ENCODE results near the gene UBL3. TPM values are rescaled to one million over a fixed set of nuclear protein-coding genes. Genes with fewer than 3 reads are reported as not detected.
A peak's percentile ranks its signal among the peaks of the same experiment; 100 is the strongest.

The UBL3 gene
- total and polyA plus RNA-seq, 10 of the 15 experiments (the other 5 are each of a cell fraction or from before 2014, with no cell fraction given): 5.5 to 13.7 (median 10.6) TPM

- POLR2A ChIA-PET: interaction anchor here (0.6 kb wide), 1 partner anchor 850 kb away, joined by 4 read pairs; no protein-coding TSS in a partner anchor
- no peaks in the 10 kb centered on the region for H3K36me3 ChIP-seq (ENCODE audit: control insufficient read depth in 2 of 2, insufficient read depth in 2 of 2, low read length in 1 of 2)
- RAD21 ChIA-PET (ENCODE audit: unreplicated experiment): interaction anchor here (0.9 to 2.1 kb wide), 3 partner anchors 21 to 359 kb away, joined by 3 to 5 read pairs (median 3); no protein-coding TSS in a partner anchor
- FAIRE-seq: no peak
- H3K4me1 ChIP-seq (ENCODE audit: control insufficient read depth, insufficient read depth, low read length): no peaks in the 10 kb centered on the region
- SMC1A ChIA-PET (ENCODE audit: uncharacterized antibody, unreplicated experiment): interaction anchor here (1.4 to 1.8 kb wide), 2 partner anchors 10 to 13 kb away, joined by 4 to 5 read pairs; no protein-coding TSS in a partner anchor
- H3K9me3 ChIP-seq (replicated peaks; ENCODE audit: control insufficient read depth, insufficient read depth, low read length): no peaks in the 10 kb centered on the region
- DNase-seq (ENCODE audit: low read depth, low spot score): no peak
- H3K4me3 ChIP-seq: no peak overlapping the region
- TF ChIP-seq RELB (IDR thresholded peaks at IDR 0.05; ENCODE audit: low read depth): no peak
- H3K27me3 ChIP-seq (replicated peaks in 1 of 2; ENCODE audit: control insufficient read depth in 2 of 2, insufficient read depth in 2 of 2, low read length in 1 of 2): no peaks in the 10 kb centered on the region
- 64% methylated on average over 10 of the region's 10 CpGs for WGBS (ENCODE audit: insufficient coverage, insufficient replicate concordance, low lambda C conversion rate, missing lambda C conversion rate)
- BruUV-seq (replicated peaks): no TSS peak
- no peaks in the 10 kb centered on the region for H3K79me2 ChIP-seq (ENCODE audit: control insufficient read depth, insufficient read depth, low read length)
- CTCF ChIA-PET: interaction anchor here (0.6 to 1.8 kb wide), 4 partner anchors 9 to 361 kb away, joined by 3 to 5 read pairs (median 4); no protein-coding TSS in a partner anchor
- no peak overlapping the region for H3K9ac ChIP-seq (ENCODE audit: control insufficient read depth, insufficient read depth, low read length)
- no peaks in the 10 kb centered on the region for H4K20me1 ChIP-seq (ENCODE audit: control insufficient read depth, insufficient read depth)
- intact Hi-C loops (cut with micrococcal nuclease; ENCODE audit: unreplicated experiment) (no loop called here), in situ Hi-C loops (cut with MboI) (no loop called here)
- H2AFZ ChIP-seq (ENCODE audit: control insufficient read depth, low read depth, low read length): no peak overlapping the region
- no peak overlapping the region for H3K4me2 ChIP-seq (ENCODE audit: control insufficient read depth, insufficient read depth)
- no peak for ATAC-seq
- H3K27ac ChIP-seq (ENCODE audit: control insufficient read depth, insufficient read depth): no peak overlapping the region
These were observed 96.6 kb downstream of the UBL3 start for GRCh38 chr13:29753618-29754472.

- ChIA-PET CTCF (interaction anchor here (0.6 to 1.8 kb wide), 3 partner anchors 19 to 380 kb away, joined by 3 to 5 read pairs (median 3); no protein-coding TSS in a partner anchor), SMC1A (ENCODE audit: uncharacterized antibody, unreplicated experiment) (interaction anchor here (0.6 to 1.9 kb wide), 4 partner anchors 9 to 1210 kb away, joined by 3 to 4 read pairs (median 4); no protein-coding TSS in a partner anchor), RAD21 (ENCODE audit: unreplicated experiment) (interaction anchor here (1.4 to 2.1 kb wide), 2 partner anchors 20 to 360 kb away, joined by 3 to 5 read pairs; no protein-coding TSS in a partner anchor), POLR2A (interaction anchor here (1.1 kb wide), 1 partner anchor 11 kb away, joined by 8 read pairs; no protein-coding TSS in a partner anchor)
- H3K27me3 ChIP-seq (replicated peaks in 1 of 2; ENCODE audit: control insufficient read depth in 2 of 2, insufficient read depth in 2 of 2, low read length in 1 of 2): no peaks in the 10 kb centered on the region
- H3K4me2 ChIP-seq (ENCODE audit: control insufficient read depth, insufficient read depth): no peak overlapping the region
- BruUV-seq (replicated peaks): no TSS peak
- ATAC-seq (peak; percentile 48), FAIRE-seq (no peak), DNase-seq (ENCODE audit: low read depth, low spot score) (no peak)
- intact Hi-C loops (cut with micrococcal nuclease; ENCODE audit: unreplicated experiment): no loop called here
- no peaks in the 10 kb centered on the region for H3K4me1 ChIP-seq (ENCODE audit: control insufficient read depth, insufficient read depth, low read length)
- in situ Hi-C loops (cut with MboI): no loop called here
- H3K4me3 ChIP-seq: no peak overlapping the region
- H3K36me3 ChIP-seq (ENCODE audit: control insufficient read depth in 2 of 2, insufficient read depth in 2 of 2, low read length in 1 of 2): no peaks in the 10 kb centered on the region
- no peaks in the 10 kb centered on the region for H4K20me1 ChIP-seq (ENCODE audit: control insufficient read depth, insufficient read depth)
- TF ChIP-seq ATF7 (IDR thresholded peaks at IDR 0.05; ENCODE audit: low read depth): no peak
- TF ChIP-seq SUPT20H (IDR thresholded peaks at IDR 0.05; ENCODE audit: borderline replicate concordance, control insufficient read depth, low read depth, low read length): no peak
- TF ChIP-seq PKNOX1 (IDR thresholded peaks at IDR 0.05): peak; percentile 57; the same call in 1 of the 2 replicates
- no peak for TF ChIP-seq ZNF622 (IDR thresholded peaks at IDR 0.05)
- TF ChIP-seq SMARCA5 (IDR thresholded peaks at IDR 0.05): no peak
- TF ChIP-seq NFYB (IDR thresholded peaks at IDR 0.05; ENCODE audit: insufficient read depth, low read depth, low read length): no peak
- no peak overlapping the region for H3K9ac ChIP-seq (ENCODE audit: control insufficient read depth, insufficient read depth, low read length)
- WGBS (ENCODE audit: insufficient coverage, insufficient replicate concordance, low lambda C conversion rate, missing lambda C conversion rate): 57% methylated on average over 4 of the region's 4 CpGs
- H3K9me3 ChIP-seq (replicated peaks; ENCODE audit: control insufficient read depth, insufficient read depth, low read length): no peaks in the 10 kb centered on the region
- no peak overlapping the region for H3K27ac ChIP-seq (ENCODE audit: control insufficient read depth, insufficient read depth)
- no peak overlapping the region for H2AFZ ChIP-seq (ENCODE audit: control insufficient read depth, low read depth, low read length)
- no peaks in the 10 kb centered on the region for H3K79me2 ChIP-seq (ENCODE audit: control insufficient read depth, insufficient read depth, low read length)
These were observed 98.2 kb downstream of the UBL3 start for GRCh38 chr13:29752175-29752574.
